HepG2 (cell line): Measurements from ENCODE around the gene TCP11L1. TPM values are rescaled to one million over a fixed set of nuclear protein-coding genes. Genes with fewer than 3 reads are reported as not detected.

Source experiments
- polyA plus RNA-seq, 8 experiments: library from polyadenylated mRNA; depleted of rRNA in 3 of 8; stranded (reverse) in 7 of 8; unstranded in 1 of 8; fragments of >200 nt; fragmentation: Illumina TruSeq in 4 of 8; extraction: Trizol in 4 of 8; gene quantifications; 2 replicates each; pipeline versions ENCODE4 v1.2.1 to v1.2.3, GENCODE V29; 2011 to 2016; ENCODE audit warnings: low read depth in 4 of 8, missing spikeins in 1 of 8, mixed read lengths in 1 of 8; ENCODE audit not compliant: insufficient read depth in 1 of 8
- total RNA-seq, 5 experiments: library from RNA; depleted of rRNA; stranded (reverse); fragments of >200 nt; fragmentation: Illumina TruSeq; extraction: Trizol; gene quantifications; 2 replicates each; pipeline ENCODE4 v1.2.3, GENCODE V29; 2016; ENCODE audit warnings: low read depth in 1 of 5
- TF ChIP-seq, protein P1 (sequence below): sonication (generic); formaldehyde crosslinking; IDR thresholded peaks from 2 replicates; pipeline ENCODE4 v1.5.1; 2020; ENCODE audit warnings: mild to moderate bottlenecking, missing genetic modification reagents, borderline replicate concordance
- TF ChIP-seq, protein P2 (sequence below): sonication (generic); formaldehyde crosslinking; IDR thresholded peaks from 2 replicates; pipeline ENCODE4 v1.4.0; 2020; ENCODE audit warnings: mild to moderate bottlenecking, low read depth, missing genetic modification reagents
- TF ChIP-seq, protein P3 (sequence below): IDR thresholded peaks from 2 replicates; pipeline ENCODE4 v1.6.1; 2016; ENCODE audit warnings: low read depth, borderline replicate concordance

TCP11L1 gene
- total and polyA plus RNA-seq, 2 of the 13 experiments (the other 11 are each of a cell fraction or from before 2014, with no cell fraction given), result 7.9 to 10.1 TPM

DNA sequence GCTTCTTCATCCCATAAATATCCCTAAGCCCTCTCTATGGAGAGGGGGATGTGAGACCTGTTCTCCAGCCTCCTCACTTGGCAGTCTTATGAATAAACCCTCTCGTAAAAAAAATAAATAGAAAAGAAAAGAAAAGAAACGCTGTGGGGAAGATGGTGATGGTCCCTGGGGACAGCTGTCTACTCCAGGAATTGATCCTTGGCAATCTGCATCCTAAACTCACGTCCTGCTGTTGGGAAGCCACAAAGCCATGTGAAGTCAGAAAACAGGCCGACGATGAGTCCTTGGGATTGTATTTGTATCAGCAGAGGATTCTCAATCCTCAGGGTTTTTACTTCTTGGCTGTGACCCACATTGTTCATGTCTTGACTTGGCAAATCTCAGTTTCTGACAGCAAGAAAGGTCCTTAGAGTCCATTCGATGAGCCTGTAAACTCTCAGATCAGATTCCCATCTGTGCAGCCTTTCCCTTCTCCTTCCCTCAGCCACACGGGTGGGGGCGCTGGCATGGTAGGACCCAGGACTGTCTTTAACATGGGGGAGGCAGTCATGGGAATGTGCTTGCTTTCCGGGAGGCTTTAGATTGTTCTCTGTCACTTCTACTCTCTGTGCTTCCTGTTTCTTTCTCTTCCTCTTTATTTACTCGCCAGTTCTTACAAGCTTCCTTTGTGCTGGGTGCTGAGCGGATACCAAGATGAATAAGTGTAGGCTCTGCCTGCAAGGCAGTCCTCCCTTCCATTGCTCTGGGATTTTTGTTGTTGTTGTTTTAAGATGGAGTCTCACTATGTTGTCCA lies 24.9 kb downstream of the TCP11L1 start (continued):
- TF ChIP-seq, protein P1, sequence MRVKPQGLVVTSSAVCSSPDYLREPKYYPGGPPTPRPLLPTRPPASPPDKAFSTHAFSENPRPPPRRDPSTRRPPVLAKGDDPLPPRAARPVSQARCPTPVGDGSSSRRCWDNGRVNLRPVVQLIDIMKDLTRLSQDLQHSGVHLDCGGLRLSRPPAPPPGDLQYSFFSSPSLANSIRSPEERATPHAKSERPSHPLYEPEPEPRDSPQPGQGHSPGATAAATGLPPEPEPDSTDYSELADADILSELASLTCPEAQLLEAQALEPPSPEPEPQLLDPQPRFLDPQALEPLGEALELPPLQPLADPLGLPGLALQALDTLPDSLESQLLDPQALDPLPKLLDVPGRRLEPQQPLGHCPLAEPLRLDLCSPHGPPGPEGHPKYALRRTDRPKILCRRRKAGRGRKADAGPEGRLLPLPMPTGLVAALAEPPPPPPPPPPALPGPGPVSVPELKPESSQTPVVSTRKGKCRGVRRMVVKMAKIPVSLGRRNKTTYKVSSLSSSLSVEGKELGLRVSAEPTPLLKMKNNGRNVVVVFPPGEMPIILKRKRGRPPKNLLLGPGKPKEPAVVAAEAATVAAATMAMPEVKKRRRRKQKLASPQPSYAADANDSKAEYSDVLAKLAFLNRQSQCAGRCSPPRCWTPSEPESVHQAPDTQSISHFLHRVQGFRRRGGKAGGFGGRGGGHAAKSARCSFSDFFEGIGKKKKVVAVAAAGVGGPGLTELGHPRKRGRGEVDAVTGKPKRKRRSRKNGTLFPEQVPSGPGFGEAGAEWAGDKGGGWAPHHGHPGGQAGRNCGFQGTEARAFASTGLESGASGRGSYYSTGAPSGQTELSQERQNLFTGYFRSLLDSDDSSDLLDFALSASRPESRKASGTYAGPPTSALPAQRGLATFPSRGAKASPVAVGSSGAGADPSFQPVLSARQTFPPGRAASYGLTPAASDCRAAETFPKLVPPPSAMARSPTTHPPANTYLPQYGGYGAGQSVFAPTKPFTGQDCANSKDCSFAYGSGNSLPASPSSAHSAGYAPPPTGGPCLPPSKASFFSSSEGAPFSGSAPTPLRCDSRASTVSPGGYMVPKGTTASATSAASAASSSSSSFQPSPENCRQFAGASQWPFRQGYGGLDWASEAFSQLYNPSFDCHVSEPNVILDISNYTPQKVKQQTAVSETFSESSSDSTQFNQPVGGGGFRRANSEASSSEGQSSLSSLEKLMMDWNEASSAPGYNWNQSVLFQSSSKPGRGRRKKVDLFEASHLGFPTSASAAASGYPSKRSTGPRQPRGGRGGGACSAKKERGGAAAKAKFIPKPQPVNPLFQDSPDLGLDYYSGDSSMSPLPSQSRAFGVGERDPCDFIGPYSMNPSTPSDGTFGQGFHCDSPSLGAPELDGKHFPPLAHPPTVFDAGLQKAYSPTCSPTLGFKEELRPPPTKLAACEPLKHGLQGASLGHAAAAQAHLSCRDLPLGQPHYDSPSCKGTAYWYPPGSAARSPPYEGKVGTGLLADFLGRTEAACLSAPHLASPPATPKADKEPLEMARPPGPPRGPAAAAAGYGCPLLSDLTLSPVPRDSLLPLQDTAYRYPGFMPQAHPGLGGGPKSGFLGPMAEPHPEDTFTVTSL (CRISPR knock-in tag), result no peak
- TF ChIP-seq, protein P2, sequence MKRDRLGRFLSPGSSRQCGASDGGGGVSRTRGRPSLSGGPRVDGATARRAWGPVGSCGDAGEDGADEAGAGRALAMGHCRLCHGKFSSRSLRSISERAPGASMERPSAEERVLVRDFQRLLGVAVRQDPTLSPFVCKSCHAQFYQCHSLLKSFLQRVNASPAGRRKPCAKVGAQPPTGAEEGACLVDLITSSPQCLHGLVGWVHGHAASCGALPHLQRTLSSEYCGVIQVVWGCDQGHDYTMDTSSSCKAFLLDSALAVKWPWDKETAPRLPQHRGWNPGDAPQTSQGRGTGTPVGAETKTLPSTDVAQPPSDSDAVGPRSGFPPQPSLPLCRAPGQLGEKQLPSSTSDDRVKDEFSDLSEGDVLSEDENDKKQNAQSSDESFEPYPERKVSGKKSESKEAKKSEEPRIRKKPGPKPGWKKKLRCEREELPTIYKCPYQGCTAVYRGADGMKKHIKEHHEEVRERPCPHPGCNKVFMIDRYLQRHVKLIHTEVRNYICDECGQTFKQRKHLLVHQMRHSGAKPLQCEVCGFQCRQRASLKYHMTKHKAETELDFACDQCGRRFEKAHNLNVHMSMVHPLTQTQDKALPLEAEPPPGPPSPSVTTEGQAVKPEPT (CRISPR knock-in tag), result no peak
- TF ChIP-seq, protein P3, sequence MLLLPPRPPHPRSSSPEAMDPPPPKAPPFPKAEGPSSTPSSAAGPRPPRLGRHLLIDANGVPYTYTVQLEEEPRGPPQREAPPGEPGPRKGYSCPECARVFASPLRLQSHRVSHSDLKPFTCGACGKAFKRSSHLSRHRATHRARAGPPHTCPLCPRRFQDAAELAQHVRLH, result no peak
